GM21723 (cell line): ENCODE measurements around the gene CCDC182.

ENCODE experiments used
- ATAC-seq: cut with Tn5 transposase; IDR thresholded peaks from one replicate; pipeline ENCODE4 v1.9.1; 2021; ENCODE audit warnings: mild to moderate bottlenecking, moderate library complexity; ENCODE audit not compliant: unreplicated experiment

The CCDC182 gene

DNA sequence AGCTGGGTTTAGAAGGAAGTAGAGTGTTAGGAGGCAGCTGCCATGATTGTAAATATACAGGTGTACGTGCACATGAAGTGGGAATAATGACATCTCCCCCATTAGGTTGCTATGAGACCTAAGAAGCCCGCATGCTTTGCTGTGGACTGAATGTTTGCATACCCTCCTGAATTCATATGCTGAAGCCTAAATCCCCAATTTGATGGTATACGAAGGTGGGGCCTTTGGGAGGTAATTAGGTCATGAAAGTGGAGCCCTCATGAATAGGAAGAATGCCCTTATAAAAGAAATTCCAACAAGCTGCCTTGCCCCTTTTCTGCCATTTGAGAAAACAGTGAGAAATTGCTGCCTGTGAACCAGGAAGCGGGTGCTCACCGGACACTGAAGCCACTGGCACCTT lies 44.0 kb downstream of the CCDC182 start:
- ATAC-seq = no peak

GRCh38 chr17:57699751-57700219 lies 45.3 kb downstream of the CCDC182 start:
- no peak for ATAC-seq

- no peak for ATAC-seq
Measured at GRCh38 chr17:57697891-57698711, 47.0 kb downstream of the CCDC182 start.

GRCh38 chr17:57697197-57697596 lies 47.9 kb downstream of the CCDC182 start:
- no peak for ATAC-seq

GRCh38 chr17:57696050-57696449 lies 49.0 kb downstream of the CCDC182 start:
- no peak for ATAC-seq
